OCI-LY1 (cell line): Measurements from ENCODE around the gene CNTN1.

Source experiments
- H2AFZ ChIP-seq: fragments of 200-600 bp; sonication (generic), shearing (Covaris generic); 2 replicates; pipeline ENCODE4 v1.6.0; 2014; ENCODE audit warnings: antibody characterized with exemption, mild to moderate bottlenecking, low read length
- H3F3A ChIP-seq: fragments of 200-600 bp; sonication (generic), shearing (Covaris generic); 2 replicates; pipeline ENCODE4 v1.6.0; 2014; ENCODE audit warnings: mild to moderate bottlenecking, antibody characterized with exemption, low read length, moderate library complexity; ENCODE audit not compliant: insufficient read depth
- H3K27ac ChIP-seq: fragments of 200-600 bp; sonication (generic); 2 replicates; pipeline ENCODE4 v1.5.1; 2014; ENCODE audit warnings: low read length, mixed run types, mild to moderate bottlenecking, low read depth; ENCODE audit not compliant: poor library complexity, severe bottlenecking
- H3K27me3 ChIP-seq: fragments of 200-600 bp; sonication (generic); 2 replicates; pipeline ENCODE4 v1.6.0; 2014; ENCODE audit warnings: antibody characterized with exemption, mild to moderate bottlenecking, low read length, moderate library complexity; ENCODE audit not compliant: insufficient read depth
- H3K36me3 ChIP-seq: fragments of 200-600 bp; sonication (generic); 2 replicates; pipeline ENCODE4 v1.6.1; 2014; ENCODE audit warnings: mild to moderate bottlenecking, antibody characterized with exemption, low read length, moderate library complexity, mixed read lengths; ENCODE audit not compliant: insufficient read depth
- H3K4me1 ChIP-seq: fragments of 200-600 bp; sonication (generic); 2 replicates; pipeline ENCODE4 v1.5.1; 2014; ENCODE audit warnings: mild to moderate bottlenecking, low read length, moderate library complexity; ENCODE audit not compliant: insufficient read depth, severe bottlenecking
- H3K4me2 ChIP-seq: fragments of 200-600 bp; sonication (generic), shearing (Covaris generic); 2 replicates; pipeline ENCODE4 v1.6.1; 2014; ENCODE audit warnings: low read length
- H3K4me3 ChIP-seq: fragments of 200-600 bp; sonication (generic); 2 replicates; pipeline ENCODE4 v1.5.1; 2014; ENCODE audit warnings: low read length, low read depth, mild to moderate bottlenecking, mixed read lengths; ENCODE audit not compliant: poor library complexity, severe bottlenecking
- H3K79me2 ChIP-seq: fragments of 200-600 bp; shearing (Covaris generic); 2 replicates; pipeline ENCODE4 v1.6.1; 2016; ENCODE audit warnings: mixed run types, low read length, mixed read lengths; ENCODE audit not compliant: insufficient read depth
- H3K9ac ChIP-seq: fragments of 200-600 bp; sonication (generic), shearing (Covaris generic); 2 replicates; pipeline ENCODE4 v1.6.1; 2014; ENCODE audit warnings: mild to moderate bottlenecking, low read length, mixed read lengths
- H3K9me2 ChIP-seq: fragments of 200-600 bp; sonication (generic), shearing (Covaris generic); 2 replicates; pipeline ENCODE4 v1.6.1; 2014; ENCODE audit warnings: low read depth, mild to moderate bottlenecking, low read length, mixed read lengths
- H3K9me3 ChIP-seq: fragments of 200-600 bp; shearing (Covaris generic); 2 replicates; pipeline ENCODE4 v1.6.1; 2014; ENCODE audit warnings: low read length, mixed read lengths
- H4K20me1 ChIP-seq: fragments of 200-600 bp; sonication (generic), shearing (Covaris generic); 2 replicates; pipeline ENCODE4 v1.6.0; 2016; ENCODE audit warnings: mild to moderate bottlenecking, low read length; ENCODE audit not compliant: insufficient read depth
- CTCF ChIP-seq: fragments of 200-600 bp; sonication (generic), shearing (Covaris generic); IDR thresholded peaks from 2 replicates; pipeline ENCODE4 v1.5.1; 2017; ENCODE audit warnings: mild to moderate bottlenecking, antibody characterized with exemption, low read length, moderate library complexity, mixed read lengths
- EZH2 ChIP-seq: fragments of 200-600 bp; sonication (generic), shearing (Covaris generic); IDR thresholded peaks from 2 replicates; pipeline ENCODE4 v1.8.0; 2017; ENCODE audit warnings: borderline replicate concordance, mixed run types, mild to moderate bottlenecking, antibody characterized with exemption, low read length, moderate library complexity, mixed read lengths

The CNTN1 gene

GRCh38 chr12:40945772-40946171 is 253.5 kb downstream of the CNTN1 start:
- H4K20me1 ChIP-seq: no peaks in the 10 kb centered on the region
- H3K36me3 ChIP-seq: no peaks in the 10 kb centered on the region
- H3K9me2 ChIP-seq: no peaks in the 10 kb centered on the region
- H3K9me3 ChIP-seq: no peaks in the 10 kb centered on the region
- no peak overlapping the region for H2AFZ ChIP-seq
- H3K79me2 ChIP-seq: no peaks in the 10 kb centered on the region
- no peak for TF ChIP-seq EZH2
- TF ChIP-seq CTCF: no peak
- no peak overlapping the region for H3K9ac ChIP-seq
- H3F3A ChIP-seq: no peaks in the 10 kb centered on the region
- no peak overlapping the region for H3K4me2 ChIP-seq
- H3K4me1 ChIP-seq: no peaks in the 10 kb centered on the region
- H3K27me3 ChIP-seq: no peaks in the 10 kb centered on the region
- H3K4me3 ChIP-seq: no peak overlapping the region
- H3K27ac ChIP-seq: no peak overlapping the region

GRCh38 chr12:40946612-40947194 is 254.5 kb downstream of the CNTN1 start:
- H3K9me2 ChIP-seq: no peaks in the 10 kb centered on the region
- no peaks in the 10 kb centered on the region for H4K20me1 ChIP-seq
- H2AFZ ChIP-seq: no peak overlapping the region
- H3K4me3 ChIP-seq: no peak overlapping the region
- no peaks in the 10 kb centered on the region for H3K79me2 ChIP-seq
- no peaks in the 10 kb centered on the region for H3F3A ChIP-seq
- no peaks in the 10 kb centered on the region for H3K27me3 ChIP-seq
- H3K36me3 ChIP-seq: no peaks in the 10 kb centered on the region
- no peak overlapping the region for H3K27ac ChIP-seq
- peak; percentile 63 for TF ChIP-seq CTCF
- no peak for TF ChIP-seq EZH2
- no peak overlapping the region for H3K4me2 ChIP-seq
- no peaks in the 10 kb centered on the region for H3K4me1 ChIP-seq
- no peaks in the 10 kb centered on the region for H3K9me3 ChIP-seq
- no peak overlapping the region for H3K9ac ChIP-seq

- H3K4me2 ChIP-seq: no peak overlapping the region
- H3K27ac ChIP-seq: no peak overlapping the region
- no peak overlapping the region for H2AFZ ChIP-seq
These were observed 255.6 kb downstream of the CNTN1 start for GRCh38 chr12:40947797-40948196.

More at GRCh38 chr12:40947797-40948196, 255.6 kb downstream of the CNTN1 start:
- Histone ChIP-seq H3K9me3 (no peaks in the 10 kb centered on the region), H3K27me3 (no peaks in the 10 kb centered on the region), H3K4me1 (no peaks in the 10 kb centered on the region), H3K9me2 (no peaks in the 10 kb centered on the region), H4K20me1 (no peaks in the 10 kb centered on the region), H3K36me3 (no peaks in the 10 kb centered on the region), H3K9ac (no peak overlapping the region), H3K4me3 (no peak overlapping the region), H3F3A (no peaks in the 10 kb centered on the region), H3K79me2 (no peaks in the 10 kb centered on the region)
- TF ChIP-seq EZH2: no peak
- TF ChIP-seq CTCF: no peak
